Stimulated activated CD4-positive, alpha-beta T cell treated with anti-CD3 and anti-CD28 coated beads, Interleukin-1b, Interleukin-23, amount 100 ng/mL, for 24 hours (primary cell): Measurements from ENCODE around the gene TXNDC11.

Experiments used
- DNase-seq, 4 experiments: peaks; one replicate each; pipeline ENCODE4 v3.0.0-alpha.2; 2020; ENCODE audit warnings: low read depth in 4 of 4, low spot score in 1 of 4

TXNDC11 gene

DNA sequence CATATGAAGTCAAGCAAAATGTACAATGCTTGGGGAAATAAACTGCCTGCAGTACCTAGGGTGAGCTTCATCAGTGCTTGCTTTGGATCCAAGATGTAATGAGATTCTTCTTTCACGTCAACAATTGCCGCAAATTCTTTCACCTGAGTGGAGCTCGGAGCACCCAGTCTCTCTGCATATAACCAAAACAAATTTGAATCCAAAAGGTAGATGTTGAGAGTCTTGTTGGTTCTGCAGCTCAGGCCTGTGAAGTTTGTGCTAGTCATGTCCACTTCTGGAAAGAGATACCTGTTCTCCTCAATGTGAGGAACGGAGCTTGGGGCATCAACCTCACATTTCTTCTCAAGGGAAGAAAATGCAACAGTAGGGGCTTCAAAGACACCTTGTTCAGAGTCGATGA lies 51.4 kb downstream of the TXNDC11 start:
- DNase-seq, result no peak

DNA sequence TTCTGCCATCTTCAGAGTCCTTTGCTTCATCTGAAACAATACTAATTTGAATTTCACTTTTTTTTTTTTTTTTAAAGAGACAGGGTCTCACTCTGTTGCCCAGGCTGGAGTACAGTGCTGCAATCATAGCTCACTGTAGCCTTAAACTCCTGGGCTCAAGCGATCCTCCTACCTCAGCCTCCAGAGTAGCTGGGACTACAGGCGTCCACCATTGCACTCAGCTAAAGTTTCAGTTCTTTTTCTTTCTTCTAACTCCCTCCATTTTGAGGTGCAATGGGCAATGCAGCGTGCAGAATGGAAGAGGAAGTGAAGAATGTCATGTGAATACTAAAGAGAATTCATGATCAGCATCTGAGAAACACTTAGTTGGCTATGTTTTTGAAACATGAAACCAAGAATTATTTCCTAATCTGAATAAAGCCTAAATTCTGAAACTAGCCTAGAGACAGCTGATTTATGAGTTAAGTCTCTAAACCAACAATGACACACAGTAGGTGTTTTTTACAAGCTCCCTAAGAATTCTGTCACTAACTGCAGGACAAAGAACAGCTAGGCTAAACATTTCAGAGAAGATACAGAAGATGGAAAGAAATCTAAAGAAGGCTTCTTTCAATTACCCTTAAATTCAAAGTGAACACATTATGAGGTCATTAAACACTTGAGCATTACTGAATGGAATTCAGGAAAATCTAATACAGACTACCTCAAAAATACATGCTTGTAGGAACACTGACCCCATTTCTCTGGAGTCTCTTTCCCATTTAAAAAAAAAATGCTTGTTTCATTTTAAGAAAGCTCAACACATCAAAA lies 53.4 kb downstream of the TXNDC11 start:
- no peak for DNase-seq

DNA sequence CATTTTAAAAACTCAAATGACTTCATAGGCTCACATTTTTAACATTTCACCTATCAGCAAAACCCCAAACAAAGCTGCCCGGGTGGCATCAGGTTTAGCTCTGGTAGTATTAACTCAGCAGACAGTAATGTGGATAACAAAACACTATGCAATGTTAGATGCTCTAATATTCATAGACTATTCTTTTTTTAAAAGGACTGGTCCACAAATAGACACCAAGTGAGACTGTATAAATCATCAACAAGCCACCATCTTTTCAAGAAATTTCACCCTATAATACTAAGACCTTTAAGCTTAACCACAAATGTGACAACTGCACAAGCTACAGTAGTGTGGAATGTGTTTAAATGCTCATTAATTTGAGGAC lies 54.2 kb downstream of the TXNDC11 start:
- DNase-seq, result no peak

DNA sequence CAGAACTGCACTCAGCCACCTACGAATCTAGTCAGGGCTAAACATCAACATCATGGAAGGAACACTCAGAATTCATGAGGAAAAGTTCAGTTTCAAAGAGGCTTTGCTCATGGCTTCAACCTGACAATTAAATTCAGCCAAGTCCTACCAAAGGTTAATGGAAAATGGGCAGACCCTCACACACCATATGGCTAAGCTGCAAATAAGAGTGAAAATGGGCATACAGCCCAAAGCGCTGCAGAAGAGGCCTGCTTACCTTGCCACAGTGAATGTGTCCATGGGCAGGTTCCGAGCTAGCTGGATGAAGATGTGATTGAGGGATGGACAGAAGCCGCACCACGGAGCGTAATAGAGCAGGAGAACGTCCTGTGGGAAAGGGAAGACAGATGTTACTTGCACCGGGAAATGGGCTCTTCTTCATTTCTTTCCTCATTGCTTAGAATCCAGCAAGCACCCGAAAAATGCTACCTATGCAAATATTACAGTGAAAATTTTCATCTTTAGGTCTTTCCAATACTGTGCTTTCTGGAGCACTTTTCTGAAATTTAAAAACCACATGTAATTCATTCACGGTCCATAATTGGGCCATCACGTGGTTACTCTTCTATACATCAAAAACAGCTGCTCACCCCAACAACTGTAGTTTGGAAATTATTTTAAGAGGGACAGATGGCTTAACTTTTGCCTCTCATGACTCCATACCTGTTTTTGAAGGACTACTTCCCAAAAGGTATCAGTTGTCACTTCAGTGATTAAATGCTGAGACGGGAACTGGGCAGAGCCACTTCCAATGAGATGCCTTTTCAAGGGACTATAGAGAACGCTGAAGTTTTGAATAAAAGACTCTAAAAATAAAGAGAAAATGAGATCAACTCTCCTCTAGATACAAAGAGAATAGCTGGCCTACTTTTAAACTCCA lies 54.8 kb downstream of the TXNDC11 start:
- DNase-seq, result no peak

DNA sequence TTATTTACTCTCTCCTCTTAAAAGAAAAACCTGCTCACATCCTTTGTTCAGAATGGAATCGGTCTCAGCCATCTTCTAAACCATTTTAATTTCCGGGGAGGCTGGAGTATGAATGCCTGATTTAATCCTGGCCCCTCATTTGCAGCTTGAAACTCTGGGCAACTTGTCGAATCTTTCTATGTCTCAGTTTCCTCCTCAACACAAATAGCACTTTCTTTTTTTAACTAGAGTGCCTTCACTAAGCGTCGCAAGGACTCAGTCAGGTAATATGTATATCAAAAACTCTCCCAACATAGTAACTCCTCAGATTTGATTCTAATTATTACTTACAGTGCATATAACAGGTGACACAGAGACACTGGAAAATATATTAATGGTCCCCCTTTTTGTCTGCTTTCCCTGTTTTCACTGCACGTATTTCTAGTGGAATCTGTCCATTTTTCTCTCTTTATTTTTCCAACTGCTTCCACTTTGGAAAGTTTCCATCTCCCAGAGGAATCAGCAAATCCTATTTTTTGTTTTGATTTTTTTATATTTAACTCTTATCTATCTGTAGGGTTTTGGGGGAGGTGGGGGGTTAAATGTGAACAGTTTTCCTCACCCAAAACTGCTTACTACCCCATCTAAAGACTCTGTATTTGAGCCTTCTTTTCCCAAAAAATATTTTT lies 55.8 kb downstream of the TXNDC11 start:
- DNase-seq, result no peak

DNA sequence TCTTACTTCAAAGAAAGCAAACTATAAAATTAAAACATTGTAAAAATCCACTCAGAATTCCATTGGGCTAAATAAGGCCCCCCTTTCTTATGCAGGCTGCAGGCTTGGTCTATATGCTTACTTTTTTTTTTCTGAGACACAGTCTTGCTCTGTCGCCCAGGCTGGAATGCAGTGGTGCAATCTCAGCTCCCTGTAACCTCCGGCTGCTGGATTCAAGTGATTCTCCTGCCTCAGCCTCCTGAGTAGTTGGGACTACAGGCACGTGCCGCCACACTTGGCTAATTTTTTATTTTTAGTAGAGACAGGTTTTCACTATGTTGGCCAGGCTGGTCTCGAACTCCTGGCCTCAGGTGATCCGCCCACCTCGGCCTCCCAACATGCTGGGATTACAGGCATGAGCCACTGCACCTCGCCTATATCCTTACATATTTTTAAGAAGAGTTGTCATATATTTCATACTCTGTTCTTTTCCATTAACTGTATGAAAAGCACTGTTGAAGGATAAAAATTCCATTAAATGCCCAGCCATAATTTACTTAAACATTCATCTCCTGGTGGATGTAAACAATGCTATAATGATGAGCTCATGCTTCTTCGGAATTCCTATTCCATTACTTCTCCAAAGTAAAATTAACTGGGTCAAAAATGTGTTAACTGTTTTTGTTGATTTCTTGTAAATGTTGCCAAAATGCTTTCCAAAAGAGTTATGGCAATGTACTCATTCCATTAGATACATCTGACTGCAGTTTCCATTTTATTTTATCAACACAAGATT lies 56.6 kb downstream of the TXNDC11 start:
- no peak for DNase-seq

DNA sequence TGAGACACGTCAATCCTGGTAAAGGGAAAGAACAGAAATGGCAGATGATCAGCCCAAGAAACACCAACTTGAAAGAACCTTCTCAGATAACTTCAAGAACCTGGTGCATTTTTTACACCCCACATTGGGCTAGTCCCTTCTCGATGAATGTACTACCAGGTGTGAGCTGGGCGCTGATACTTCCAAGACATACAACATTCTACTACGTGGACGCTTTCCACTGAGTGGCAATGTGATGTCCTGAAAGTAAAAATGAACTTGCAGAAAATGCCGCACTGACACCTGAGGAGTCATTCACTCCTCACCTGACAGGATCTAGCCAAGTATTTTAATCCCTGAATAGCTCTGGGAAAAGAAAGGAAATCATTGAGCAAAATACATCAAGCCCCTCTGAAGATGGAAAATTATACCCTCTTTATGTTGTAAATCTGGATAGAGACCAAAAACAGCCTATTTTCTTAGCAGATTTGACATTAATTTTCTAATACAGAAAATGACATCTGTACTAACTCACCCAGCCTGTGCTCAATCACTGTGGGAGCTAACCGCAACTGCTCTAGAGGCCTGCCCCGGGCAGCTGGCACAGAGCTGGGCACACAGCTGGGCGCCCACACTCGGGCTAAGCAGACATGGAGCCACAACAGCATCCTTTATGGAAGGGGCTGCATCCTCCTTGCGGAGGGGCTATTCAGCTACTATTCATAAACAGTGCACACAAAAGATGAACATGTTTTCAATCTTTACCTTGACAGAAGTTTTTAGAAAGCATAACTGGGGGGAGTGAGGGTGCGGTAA lies 58.2 kb downstream of the TXNDC11 start:
- DNase-seq, result no peak

DNA sequence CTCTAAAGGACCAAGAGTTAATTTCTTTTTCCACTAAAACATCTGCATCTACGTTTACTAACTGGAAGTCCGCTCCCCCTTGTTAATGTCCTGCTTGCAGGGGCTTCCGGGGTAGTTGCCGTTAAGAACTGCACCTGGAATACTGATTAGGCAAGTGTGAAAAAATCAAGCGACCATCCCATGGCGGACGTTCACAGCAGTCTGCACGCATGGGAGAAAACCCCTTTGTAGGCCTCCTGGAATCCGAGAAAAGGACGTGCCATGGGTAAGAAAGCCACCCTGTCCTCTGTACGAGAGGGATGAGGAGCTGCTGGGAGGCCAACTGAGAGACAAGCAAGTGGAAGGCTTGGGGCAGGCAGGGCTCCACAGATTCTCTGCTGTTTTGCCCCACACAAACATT lies 59.5 kb downstream of the TXNDC11 start:
- no peak for DNase-seq

DNA sequence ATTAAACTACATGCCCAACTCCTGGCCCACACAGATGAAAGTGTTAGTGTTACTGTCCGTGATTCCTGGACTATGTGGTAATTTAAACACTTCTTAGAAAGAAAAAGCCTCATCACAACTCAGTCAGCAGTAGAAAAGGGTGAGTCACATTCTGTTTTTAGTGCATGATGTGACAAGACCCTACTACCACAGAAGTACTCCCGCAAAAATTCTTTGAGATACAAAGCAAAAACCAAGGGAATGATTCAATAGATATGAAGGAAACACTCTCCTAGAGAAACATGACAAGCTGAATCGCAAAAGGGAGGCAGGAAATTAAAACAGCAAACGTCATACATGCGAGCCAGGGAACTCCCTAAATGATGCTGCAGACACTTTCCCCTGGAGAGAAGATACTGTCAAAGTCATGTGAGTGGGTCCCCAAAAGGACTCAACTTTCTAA lies 60.0 kb downstream of the TXNDC11 start:
- DNase-seq, result no peak

DNA sequence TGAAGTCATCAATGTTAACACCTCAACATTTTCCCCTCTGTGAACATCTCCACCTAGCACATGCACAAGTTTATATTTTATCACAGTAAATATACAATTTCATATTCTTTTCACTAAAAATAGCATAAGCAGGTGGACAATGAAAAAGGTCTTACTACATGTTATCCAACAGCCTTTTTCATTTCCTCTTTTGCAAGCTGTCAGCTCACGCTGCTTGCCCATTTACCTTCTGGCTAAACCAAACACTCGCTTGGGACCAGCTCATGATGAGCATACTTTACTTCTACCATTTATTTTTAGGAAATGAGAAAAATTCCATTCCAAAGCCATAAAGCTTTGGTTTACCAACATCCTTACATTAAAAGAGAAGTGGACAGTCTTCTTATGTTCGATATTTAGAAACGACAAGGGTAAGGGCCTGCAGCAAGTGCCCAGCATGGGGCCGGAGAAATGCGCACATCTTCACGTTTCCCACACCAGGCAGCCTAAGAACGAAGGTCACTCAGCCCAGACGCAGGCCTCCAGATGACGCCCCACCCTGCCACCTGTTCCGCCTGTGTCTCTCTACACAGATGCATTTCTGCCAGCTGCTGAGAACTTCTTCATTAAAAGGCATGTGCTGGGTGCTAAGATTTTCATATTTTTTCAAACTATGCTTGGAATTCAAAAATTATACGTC lies 60.5 kb downstream of the TXNDC11 start:
- DNase-seq, result no peak

DNA sequence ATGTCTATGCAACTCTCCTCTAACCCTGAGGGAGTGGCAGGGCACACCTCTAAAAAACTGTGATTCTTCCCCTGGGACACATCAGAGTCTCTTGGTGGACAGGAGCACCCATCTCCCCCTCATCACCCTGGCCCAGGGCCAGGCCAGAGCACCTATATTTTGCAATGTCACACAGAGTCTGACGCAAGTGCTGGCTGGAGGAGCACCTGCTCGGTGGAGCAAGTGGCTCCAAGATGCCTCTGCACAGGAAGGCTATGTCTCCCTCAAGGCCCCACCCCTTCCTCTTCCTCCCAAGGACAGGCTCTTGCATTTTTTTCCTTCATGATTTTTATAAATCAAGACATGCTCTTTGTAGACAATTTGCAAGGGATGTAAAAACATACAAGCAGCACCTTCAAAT lies 61.1 kb downstream of the TXNDC11 start:
- no peak for DNase-seq

DNA sequence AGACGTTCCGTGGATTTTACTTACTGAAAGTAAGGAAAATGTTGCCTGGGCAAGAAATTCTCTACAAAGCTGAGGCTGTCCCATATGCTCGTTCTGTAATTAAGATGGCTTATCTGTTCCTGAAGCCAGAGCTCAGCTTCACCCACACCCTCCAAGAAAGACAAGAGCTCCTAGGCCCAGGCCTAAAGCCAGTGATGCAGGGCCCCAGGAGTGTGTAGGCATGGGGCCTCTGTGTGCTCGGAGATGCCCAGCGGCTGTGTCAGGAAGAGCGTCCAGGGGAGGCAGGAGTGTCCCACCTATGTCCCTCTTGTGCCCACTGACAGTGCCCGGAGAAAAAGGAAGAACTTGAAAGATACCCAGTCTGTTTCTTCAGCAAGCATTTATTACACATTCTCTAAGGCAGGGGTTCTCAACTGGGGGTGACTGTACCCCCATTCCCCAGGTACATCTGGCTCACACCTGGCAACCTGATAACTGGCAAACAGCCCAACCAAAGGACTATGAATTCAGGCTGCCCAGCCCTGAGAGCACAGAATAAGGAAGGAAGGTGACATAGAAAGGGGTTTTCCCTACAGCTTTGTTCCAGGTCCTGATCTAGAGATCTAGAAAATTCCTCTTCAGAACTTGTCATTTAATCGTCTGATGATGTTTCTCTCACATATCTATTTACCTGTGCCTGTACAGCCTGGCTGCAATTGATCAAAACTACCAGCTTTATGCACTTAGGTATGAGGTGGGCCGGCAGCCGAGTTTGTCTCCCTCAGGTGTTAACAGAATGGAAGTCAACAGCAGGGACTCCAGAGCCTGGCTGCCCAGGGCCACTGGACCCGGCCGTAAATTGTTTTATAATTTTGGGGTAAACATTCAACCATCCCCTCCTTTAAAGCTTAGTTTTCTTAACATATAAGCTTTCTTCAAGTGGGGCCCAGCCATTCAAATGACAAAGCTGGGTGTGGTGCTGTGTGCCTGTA lies 62.4 kb downstream of the TXNDC11 start:
- no peak for DNase-seq

DNA sequence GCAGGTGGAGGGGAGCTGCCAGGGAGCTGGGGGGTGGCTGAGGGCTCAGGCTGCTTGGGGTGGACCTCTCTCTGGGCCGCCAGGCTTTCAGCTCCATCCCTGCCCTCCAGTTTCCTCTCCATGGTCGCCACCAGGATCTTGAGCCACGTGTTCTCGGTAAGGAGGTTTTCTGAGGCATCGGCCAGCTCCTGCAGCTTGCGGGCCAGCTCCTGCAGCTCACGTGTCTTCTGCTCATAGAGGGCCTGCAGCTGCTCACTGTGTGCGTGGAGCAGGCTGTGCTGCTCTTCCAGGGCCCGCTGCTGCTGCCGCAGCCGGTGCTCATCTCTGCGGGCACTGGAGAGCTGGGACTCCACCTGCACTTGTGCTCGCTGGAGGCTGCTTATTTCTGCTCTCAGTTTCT lies 63.4 kb downstream of the TXNDC11 start:
- no peak for DNase-seq

DNA sequence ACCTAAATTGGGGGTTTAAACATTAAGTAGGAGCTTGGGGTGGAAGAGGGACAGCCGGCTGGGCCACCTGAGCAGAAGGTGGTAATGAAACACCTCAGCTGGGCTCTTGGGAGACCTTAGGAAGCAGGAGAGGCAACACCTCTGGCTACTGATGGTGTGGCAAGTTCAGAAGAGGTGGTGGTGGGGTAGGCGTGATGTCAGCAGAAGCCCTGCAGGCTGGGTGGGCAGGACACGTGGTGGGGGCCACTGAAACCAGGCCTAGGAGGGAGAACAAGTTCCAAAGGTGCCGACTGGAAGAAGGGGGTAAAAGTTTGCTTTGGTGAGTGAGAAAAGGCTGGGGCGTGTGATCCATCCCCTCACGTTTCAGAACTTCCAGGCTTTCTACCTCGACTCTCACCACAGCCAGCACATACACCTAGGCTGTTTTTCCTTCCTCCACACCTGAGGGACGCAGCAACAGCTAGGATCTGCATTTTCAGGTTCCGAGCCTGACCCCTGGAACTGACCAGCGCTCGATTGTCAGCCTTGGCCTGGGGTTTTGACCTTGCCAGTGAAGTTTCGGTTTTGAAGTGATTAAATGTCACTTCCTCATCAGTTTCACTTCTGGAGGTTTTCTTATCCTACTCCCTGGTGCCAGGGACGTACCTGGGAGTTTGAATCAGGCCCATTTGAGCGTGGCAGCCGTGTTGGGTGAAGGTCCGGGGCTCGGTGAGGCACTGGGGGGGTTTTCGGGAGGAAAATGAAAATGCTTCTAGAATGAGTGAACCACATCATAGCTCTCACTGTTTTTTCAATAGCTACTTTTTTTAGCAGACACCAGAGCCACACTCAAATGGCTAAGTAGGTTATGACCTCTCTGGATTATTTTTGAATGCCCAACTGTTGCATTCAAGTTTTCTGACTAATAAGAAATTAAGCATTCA lies 64.4 kb downstream of the TXNDC11 start:
- no peak for DNase-seq

DNA sequence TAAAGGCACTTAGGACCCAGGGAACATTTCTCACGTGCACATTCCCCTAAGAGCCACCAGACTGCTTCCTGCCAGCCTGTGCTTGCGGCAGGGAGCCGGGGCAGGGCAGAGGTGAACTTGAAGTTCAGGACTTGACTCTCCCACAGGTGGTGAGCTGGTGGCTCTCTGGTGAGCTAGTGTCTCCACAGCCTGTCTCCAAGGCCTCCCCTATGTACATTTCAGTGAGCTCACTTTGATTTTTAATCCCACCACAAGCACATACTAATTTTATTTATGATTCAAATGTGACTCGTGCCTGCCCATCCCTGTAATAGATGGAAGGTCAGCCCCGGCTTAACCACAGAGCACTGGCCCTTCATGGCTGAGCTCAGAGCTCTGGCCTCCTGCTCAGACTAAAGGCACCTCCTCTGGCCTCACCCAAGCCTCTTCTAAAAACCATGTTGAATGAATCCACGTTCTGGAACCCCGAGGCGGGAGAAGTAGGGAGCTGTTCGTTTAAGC lies 65.2 kb downstream of the TXNDC11 start:
- no peak for DNase-seq

DNA sequence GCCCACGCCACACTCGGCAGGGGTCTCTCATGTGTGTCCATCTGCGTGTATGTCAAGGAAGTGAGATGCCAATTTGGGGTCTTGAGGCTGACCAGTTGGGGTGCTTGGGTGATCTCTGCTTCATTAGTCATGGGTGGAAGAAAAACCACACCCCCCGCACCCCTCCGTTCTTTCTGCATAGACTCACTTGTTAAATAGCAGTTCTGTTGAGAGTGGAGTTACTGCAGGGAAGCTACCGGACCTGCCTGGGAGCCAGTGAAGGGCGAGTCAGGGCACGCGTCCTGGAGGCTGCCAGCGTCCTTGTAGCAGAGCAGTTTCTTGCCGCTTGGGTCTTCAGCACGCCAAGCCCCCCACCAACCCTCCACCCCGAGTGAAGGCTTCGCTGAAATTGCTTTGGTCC lies 65.9 kb downstream of the TXNDC11 start:
- no peak for DNase-seq
